SKM-1 treated with dmso at 0.1 percent for 144 hours (cell line): ENCODE measurements around the gene AFF3.

Experiments
- DNase-seq: peaks from one replicate; lab custom pipeline; 2025; ENCODE audit not compliant: unreplicated experiment; lab: John Stamatoyannopoulos, UW

Gene AFF3

DNA sequence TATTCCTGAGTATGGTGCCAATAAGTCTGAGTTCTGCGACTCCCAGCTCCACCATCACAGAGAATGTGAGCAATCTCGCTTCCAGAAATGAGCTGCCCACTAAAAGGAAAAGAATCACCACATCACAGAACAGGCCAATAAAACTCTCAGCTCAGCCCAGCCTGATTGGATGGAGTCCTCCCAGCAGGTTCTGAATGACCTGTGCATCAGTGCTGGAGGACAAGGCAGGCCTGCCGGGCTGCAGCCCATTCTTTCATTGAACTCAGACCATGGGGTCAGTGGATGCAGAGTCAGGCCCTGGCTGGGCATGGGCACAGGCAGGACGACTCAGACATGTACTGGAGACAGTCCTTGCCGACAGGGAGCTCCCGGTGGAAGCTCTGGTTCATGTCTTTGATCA is 519.9 kb downstream of the AFF3 start:
- no peak for DNase-seq

DNA sequence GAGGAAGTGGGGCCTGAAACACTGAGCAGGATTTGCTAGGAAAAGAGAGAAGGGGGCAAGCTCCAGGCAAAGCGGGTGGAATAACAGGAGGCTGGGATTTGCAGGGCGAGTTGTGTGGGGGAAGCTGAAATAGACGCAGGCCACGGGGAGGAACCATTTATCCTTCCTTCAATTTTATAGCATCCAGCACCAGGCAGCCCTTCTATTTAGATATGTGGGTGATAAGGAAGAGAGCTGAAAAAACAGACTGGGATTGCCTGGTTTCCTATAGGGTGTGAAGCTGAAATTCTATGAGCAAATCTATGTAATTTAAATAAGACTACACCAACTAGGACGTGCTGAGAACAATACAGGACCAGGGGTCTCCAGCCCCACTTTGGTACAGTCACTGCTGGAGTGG is 520.6 kb downstream of the AFF3 start:
- no peak for DNase-seq

DNA sequence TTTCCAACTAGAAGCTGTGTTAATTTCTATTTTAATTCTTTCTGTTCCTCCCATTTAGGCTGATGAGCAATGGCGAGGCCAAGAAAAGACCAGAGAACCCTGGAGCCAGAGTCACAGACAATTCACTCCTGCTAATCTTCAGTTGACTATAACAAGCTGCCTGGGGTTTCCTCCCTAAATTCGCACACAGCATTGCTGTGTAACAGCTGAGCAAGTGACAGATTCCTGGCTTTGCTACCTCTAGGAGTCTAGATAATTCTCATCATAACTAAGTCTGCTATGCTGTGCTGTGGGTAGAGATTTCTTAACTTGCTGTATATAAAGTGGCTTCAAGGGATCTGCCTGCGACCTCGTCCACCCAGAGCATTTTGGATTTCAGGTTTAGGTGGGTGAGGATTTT is 521.3 kb downstream of the AFF3 start:
- DNase-seq: no peak

DNA sequence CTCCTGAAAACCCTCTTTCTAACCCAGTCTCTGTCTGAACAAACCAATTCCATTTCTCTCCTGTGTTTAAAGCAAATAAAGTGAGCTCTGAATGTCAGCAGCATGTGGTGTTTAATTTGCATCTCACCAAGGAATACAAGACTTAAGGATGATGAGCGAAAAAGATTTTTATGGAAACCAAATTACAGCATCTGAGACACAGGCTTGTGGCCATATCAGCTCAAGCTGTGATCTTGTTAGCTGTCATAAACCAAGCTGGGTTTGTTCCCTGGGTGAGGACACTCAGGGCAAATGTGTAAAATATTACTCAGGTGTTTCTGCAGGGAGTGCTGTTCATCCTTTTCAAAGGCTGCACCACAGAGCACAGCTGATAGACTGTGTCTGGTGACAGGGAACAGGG is 523.2 kb downstream of the AFF3 start:
- no peak for DNase-seq

DNA sequence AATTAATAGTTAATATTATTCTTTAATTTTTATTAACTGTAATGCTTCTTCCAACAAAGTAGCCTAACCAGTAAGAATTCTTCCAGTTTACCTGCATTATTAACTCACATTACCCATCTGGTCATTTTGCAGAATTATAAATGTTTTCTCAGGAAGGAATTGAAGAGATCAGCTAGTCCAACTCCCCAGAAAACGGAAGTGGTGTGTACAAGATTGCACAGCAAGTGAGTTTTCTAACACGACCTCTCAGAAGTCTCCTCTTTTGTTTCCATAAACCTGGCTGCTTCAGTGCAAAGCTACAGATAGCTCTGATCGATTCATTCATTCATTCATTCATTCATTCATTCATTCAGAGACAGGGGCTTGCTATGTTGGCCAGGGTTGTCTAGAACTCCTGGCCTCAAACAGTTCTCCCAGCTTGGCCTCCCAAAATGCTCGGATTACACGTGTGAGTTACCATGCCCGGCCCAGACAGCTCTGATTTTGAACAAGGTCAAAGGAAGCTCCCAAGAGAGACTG is 523.8 kb downstream of the AFF3 start:
- no peak for DNase-seq

DNA sequence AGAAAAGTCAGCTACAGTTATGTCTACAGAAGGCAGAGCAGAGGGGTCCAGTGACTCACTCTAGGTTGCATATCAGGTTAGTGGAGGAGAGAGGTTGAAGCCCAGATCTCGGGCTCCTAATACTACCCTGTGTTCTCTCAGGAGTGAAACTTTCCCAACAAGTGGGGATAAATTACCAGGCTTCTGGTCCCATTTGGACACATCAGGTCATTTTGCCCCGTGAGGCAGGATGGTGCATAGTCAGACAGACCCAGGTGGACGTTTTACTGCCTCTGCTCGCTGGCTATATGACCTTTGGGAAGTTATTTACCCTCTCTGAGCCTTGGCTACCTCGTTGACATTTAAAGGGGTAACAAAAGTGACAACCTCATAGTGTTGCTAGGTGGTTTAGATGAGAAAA is 524.6 kb downstream of the AFF3 start:
- DNase-seq: no peak

DNA sequence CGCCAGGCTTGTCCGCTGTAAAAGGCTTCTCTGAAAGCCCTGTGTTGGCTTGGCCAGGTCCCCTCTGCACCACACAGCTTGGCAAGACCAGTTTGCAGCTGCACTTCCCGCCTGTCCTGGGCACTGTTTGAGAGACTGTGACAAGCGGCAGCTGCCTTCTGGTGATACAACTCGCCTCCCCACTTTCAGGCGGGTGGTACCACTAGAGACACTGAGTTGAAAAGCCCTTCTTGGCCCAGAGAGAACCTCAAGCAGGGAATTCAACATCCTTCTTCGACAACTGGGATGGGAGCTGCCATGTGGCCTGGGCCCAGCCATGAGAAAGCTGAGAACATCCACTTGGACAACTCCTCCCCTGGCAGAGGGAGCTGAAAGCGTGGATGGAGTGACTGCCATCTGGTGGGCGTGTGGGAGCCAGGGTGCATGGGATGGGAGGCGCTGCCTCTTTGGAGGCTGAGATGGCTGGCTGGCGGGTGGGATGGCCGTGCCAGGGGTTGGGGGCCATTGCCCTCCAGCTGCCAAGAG is 527.1 kb downstream of the AFF3 start:
- no peak for DNase-seq

DNA sequence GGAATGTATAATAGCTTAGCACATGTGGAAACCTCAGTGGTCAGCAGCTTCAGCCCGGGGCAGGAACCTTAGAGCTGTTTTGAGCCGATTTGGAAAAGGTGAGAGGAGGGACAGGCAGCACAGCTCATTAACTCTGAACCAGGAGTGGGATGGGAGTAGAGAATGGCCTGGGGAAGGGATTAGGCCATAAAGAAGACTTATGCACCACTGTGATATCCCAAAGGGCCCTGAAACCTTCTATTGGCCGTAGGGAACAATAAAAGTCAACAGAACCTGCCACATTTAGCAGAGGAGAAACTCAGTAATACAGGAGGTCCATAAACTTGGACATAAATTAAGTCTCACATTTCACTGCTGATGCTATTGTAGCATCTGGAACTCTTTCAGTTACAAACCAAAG is 528.4 kb downstream of the AFF3 start:
- no peak for DNase-seq

DNA sequence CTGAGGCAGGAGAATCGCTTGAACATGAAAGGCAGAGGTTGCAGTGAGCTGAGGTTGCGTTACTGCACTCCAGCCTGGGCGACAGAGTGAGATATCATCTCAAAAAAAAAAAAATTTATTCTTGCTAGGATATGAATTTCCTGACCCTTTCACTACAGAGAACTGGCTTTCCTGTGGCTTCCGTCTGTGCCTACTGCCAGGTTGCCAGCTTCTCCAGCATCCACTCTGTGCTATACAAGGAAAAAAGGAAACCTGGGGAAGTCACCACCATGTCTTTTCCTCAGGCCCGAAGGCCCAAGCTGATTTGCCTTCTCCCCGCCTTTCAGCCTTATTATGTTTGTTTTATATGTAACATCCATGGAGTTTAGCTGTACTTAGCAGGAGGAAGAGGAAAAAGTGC is 530.6 kb downstream of the AFF3 start:
- DNase-seq: no peak

DNA sequence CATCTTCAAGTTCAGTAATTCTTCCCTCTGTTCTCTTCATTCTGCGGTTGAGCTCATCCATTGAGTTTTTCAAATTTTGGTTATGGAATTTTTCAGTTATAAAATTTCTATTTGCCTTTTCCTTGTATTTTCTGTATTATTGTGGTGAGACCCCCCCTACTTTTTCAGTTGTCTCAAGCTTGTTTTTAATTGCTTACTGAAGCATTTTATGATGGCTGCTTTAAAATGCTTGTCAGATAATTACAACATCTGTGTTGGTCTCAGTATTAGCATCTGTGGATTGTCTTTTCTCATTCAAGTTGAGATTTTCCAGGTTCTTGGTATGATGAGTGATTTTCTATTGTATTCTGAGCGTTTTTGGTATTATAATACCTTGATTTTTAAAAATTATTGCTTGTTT is 531.4 kb downstream of the AFF3 start:
- no peak for DNase-seq

DNA sequence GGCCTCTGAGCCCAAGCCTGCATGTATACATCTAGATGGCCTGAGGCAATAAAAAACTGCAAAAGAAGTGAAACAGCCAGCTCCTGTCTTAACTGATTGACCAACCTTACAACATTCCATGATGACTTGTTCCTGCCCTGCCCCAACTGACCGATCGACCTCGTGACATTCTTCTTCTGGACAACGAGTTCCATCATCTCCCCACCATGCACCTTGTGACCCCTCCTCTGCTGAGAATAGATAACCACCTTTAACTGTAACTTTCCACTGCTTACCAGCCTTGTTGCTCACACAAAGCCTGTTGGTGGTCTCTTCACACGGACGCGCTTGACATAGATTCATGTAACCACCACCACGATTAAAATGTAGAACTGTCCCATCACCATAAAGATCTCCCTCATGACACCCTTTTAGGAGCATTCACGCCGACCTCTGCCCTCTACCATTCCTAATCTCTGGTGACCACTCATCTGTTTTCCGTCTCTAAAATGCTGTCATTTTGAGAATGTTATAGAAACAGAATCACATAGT is 532.5 kb downstream of the AFF3 start:
- no peak for DNase-seq

DNA sequence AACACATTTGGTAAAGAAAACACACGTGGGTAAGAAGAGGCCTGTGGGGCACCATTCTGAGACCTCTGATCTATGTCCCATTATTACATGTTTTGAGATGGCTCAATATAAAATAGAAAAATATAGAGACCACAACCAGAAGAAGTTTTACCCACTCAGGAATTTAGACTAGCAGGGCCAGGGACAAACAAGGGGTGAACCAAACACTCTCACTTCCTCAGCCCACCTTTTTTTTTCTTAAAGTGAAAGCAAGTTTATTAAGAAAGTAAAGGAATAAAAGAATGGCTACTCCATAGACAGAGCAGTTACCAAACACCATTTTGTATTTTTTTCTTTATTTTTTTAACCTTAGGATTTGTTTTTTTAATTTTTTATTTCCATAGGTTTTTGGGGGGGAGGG is 533.5 kb downstream of the AFF3 start:
- no peak for DNase-seq

DNA sequence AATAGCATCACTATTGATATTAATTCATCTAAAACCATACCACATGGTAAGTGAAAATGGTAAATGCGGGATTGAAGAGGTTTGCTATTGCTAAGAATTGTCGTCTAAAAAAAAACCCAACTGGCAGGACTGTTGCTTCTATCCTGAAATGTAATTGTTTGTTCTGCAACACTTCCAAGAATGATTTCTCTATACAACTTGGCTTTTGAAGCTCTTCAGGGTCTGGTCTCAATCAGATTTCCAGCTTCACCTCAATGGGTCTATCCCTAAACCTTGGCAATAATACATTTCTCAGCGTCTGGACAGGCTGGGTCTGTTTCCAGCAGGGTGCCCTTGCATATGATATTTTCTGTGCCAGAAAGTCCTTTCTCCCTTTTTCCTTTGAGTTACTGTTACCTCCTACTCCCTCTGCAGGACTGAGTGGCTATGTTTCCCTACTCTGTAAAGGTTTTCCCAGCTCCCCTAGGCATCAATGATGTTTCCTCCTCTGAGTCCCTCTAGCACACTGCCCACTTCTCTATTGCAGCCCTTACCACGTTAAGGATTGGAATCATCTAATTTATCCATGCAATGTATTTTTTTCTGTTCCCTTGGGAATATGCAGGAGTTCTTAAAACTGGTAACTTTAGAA is 534.4 kb downstream of the AFF3 start:
- DNase-seq: no peak

DNA sequence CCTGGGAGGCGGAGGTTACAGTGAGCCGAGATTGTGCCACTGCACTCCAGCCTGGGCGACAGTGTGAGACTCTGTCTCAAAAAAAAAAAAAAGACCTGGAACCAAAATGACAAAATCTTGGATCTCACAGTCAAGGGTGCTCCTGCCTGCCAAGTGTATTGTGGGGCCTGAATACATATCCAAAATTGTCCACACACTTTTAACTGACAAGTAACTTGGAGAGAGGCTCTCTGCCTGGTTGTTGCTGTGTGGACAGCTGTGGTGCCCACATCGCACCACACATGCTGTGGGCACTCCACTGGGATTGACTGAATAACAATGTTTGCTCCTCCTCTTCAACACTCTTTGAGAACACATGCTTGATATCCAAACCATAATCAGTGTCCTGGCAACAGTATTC is 534.9 kb downstream of the AFF3 start:
- no peak for DNase-seq

DNA sequence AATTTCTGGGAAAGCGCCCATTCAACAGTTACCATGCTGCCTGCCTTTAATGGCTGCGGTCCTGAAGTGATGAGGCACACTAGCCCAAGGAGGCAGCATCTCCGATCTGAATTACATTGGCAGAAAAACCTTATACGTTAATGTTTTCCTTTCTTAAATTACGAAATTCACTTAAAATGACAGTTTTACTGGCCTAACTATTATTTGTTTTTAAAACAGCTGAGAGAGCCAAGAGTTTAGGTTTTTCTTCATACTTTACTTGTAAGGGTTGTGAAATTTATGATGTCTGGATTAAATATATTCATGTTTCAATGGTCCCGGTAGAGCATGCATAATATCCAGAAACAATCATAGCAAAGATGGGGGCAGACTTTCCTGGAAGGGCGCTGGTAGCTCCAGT is 537.4 kb downstream of the AFF3 start:
- no peak for DNase-seq

DNA sequence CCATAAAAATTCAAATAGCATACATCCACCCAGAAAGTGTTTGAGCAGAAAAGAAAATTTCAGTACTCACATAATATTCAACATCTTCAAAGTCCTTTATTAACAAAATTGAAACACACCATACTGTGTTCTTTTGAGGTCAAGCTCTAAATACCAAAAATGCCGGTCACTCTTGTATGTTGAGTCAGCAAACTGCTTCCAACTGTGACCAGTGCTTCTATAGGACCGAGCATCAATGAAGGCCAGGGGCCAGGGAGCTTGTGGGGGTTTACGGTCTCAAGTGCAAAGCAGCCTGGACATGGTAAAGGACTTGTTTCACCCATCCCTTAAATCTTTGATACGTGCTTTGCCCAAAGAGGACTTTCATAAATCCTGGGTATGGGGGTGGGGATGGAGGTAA is 539.9 kb downstream of the AFF3 start:
- no peak for DNase-seq

DNA sequence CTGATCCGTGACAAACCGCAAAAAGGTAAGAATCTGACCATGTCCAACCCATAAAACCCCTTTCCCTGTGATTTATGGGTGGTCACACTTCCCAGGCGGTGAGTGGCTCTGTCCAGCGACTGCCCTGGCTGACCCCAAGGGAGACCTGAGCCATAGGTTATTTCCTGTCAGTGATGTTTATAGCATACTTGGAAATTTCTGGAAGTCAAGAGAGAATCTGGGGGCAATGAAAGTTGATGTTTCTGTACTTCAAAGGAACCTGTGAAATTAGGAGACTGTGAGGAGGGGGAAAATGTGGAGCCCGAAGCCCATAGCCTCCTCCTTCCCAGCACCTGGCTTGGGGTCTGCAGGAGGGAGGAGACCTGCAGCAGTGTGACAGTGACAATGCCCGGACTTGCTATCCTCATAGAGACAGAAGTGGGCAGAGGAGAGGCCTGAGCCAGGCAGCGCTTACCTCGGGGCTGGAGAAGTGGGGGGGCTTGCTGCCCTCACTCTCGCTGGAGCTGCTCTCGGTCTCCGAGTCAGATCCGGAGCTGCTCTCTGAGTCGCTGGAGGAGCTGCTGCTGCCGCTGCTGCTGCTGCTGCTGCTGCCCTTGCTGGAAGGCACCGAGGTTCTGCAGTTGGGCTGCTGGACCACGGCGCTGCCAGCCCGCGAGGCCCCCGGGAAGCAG is 541.3 kb downstream of the AFF3 start:
- no peak for DNase-seq

DNA sequence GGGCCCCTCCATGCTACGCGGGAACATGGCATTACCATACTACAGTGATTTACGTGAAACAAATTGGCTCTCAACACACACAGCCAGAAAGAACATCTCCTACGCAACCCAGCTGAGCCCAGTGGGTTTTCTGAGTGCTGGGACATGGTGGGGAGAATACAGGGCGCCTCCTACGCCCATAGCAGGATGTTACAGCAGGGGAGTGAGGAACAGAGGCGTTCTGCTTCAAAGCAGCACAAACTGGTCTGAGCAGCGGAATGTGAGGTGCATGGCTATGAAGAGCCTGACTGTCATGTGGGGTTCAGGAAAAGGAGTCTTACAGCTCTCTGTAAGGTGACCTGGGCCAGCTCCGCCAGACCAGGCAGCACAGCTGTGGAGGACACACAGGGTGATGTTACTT is 543.9 kb downstream of the AFF3 start:
- no peak for DNase-seq

DNA sequence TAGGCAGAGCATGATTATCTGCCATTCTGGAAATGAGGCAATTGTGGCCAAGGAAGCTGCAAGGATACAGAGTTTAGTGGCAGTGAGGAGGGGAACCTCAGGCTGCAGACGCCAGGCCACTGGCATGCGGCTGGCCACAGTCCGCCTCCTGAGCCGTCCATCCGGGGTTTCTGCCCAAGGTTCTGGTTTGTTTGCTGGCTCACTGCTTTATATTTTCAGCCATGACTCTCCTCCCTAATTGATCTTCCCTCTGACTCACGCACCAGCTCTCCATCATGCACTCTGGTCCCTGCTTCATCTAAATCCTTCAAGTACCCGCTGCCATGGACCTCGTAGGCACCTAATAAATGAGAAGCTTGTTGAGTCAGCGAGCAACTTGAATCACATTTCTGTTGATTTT is 544.8 kb downstream of the AFF3 start:
- no peak for DNase-seq

DNA sequence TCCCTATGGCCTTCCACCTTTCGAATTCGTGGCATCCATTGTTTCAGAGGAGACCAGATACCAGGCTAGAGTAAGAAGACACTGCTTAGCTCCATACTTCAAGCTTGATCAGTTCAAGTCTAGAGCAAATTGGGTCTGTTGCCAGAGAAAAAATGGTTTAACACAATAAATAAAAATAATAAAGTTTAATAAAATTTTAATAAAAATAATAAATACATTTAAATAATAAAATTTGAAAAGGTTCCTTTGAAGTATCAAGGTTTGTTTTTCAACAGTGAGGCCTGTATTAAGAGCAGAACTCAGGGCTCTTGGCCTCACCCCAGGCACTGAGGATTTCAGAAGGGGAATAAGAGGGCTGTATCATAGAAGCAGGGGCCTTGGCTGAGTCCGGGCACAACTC is 547.0 kb downstream of the AFF3 start:
- DNase-seq: no peak

DNA sequence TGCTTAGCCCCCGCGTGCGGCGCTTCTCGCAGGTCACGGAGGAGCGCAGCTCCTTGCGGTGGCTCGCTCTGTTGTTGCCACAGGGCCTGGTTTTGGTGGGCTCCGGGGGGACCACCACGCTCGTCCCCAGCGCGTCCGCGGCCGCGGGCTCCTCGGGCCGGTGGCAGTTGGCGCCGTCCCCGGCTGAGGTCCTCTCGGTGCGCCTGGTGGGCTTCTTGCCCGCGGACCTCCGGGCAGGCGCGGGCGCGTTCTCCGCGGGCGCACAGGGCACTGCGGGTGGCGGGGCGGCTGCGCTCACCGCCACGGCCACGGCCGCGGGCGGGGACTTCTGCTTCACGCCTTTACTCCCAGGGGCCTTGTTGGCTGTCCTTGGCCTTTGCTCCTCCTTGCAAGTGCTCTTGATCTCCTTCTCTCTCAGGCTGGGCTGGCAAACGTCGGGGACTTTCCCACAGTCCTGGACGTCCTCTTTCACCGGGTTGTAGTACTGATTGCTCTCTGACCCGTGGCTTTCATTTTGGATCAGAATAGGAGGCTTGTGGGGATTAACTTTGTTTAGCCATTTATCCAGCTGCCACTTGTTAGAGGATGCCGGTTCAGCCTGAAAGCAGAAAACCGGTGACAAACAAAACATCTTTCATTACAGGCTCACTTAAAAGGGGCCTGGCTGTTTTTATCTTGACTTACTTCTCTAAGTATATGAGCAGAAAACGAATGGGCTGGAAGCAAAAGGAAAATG is 548.5 kb downstream of the AFF3 start:
- no peak for DNase-seq

DNA sequence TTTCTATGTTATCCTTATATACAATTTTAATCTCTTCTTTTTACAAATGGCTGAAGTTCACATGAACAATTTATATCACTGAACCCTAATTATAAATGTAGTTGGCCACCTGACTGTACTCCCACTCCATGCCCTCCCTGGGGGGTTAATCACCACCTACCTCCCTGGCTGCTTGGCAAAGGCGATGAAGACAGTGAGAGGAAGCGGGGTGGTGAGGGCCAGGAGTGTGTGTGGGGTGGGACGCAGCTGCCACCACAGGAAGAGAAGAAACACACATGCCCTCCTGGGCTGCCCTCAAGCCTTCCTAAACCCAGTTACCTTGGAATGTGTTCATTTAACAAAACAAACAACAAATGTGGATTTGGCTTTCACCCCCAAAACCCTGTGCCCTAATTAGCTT is 565.6 kb downstream of the AFF3 start:
- DNase-seq: no peak
